HCT116 (cell line): ENCODE data around the gene SLC8A1. TPM values are rescaled to one million over a fixed set of nuclear protein-coding genes. Genes with fewer than 3 reads are reported as not detected.

Experiments used
- ATAC-seq: fragments of 200-7000 bp; cut with Tn5 transposase; 2 replicates; pipeline ENCODE4 v1.9.1; 2020; ENCODE audit warnings: mild to moderate bottlenecking, moderate library complexity
- BruUV-seq: library from RNA; stranded (reverse); fragments of 400-500 nt; replicated peaks from 2 replicates; lab custom pipeline; 2021; lab: Mats Ljungman, UMichigan
- CTCF ChIA-PET: fragments of 300-600 bp; sonication (Branson Sonifier 250); formaldehyde crosslinking; loops from one replicate; lab custom pipeline; 2021; ENCODE audit warnings: antibody characterized with exemption; lab: Charles Lee
- POLR2A ChIA-PET: fragments of 300-600, 350-600 bp; sonication (Branson Sonifier 250); formaldehyde crosslinking; loops from one replicate; lab custom pipeline; 2021; ENCODE audit warnings: antibody characterized with exemption; lab: Charles Lee
- RAD21 ChIA-PET, 2 experiments: fragments of 300-600 bp; sonication (Branson Sonifier 250); formaldehyde crosslinking; loops; one replicate each; lab custom pipeline; 2023; ENCODE audit warnings: low total read pairs in 2 of 2; ENCODE audit not compliant: uncharacterized antibody in 2 of 2, unreplicated experiment in 2 of 2, low non-redundant PET in 1 of 2; lab: Charles Lee
- DNase-seq: peaks from one replicate; pipeline ENCODE4 v3.0.0-alpha.2; 2010; ENCODE audit warnings: low read depth, low spot score
- H2AFZ ChIP-seq: fragments of 200-600 bp; shearing (Covaris generic), sonication (generic); 2 replicates; pipeline ENCODE4 v1.6.1; 2017; ENCODE audit warnings: low read depth, mixed run types, mixed read lengths, antibody characterized with exemption, low read length; ENCODE audit not compliant: poor library complexity, severe bottlenecking
- H3K27ac ChIP-seq: 2 replicates; pipeline ENCODE4 v1.5.1; 2012; ENCODE audit warnings: low read depth, low read length
- H3K27me3 ChIP-seq: fragments of 200-600 bp; sonication (generic); 2 replicates; pipeline ENCODE4 v1.6.1; 2016; ENCODE audit warnings: mixed run types, low read length, mixed read lengths; ENCODE audit not compliant: insufficient read depth
- H3K36me3 ChIP-seq, 2 experiments: fragments of 200-500 bp in 1 of 2; fragments of 200-600 bp in 1 of 2; sonication (Bioruptor generic) in 1 of 2; sonication (generic) in 1 of 2; 2 replicates each; pipeline versions ENCODE4 v1.5.1 to v1.6.1; 2014 to 2016; ENCODE audit warnings: low read length in 2 of 2, inconsistent platforms in 1 of 2, mixed read lengths in 1 of 2, mixed run types in 1 of 2; ENCODE audit not compliant: insufficient read depth in 2 of 2, control insufficient read depth in 1 of 2
- H3K4me1 ChIP-seq, 2 experiments: fragments of 200-600 bp in 1 of 2; sonication (generic) in 1 of 2; 2 replicates each; pipeline versions ENCODE4 v1.5.1 to v1.6.1; 2012 to 2017; ENCODE audit warnings: low read length in 2 of 2, inconsistent platforms in 1 of 2, mild to moderate bottlenecking in 1 of 2, mixed read lengths in 1 of 2, mixed run types in 1 of 2, moderate library complexity in 1 of 2; ENCODE audit not compliant: insufficient read depth in 2 of 2, control insufficient read depth in 1 of 2
- H3K4me2 ChIP-seq: fragments of 200-600 bp; sonication (generic); 2 replicates; pipeline ENCODE4 v1.6.1; 2017; ENCODE audit warnings: mixed run types, low read length, mixed read lengths
- H3K4me3 ChIP-seq, 2 experiments: fragments of 200-600 bp in 1 of 2; sonication (generic) in 1 of 2; replicated peaks in 1 of 2; 2 replicates each; pipeline ENCODE4 v1.5.1; 2011 to 2016; ENCODE audit warnings: low read length in 2 of 2, control low read depth in 1 of 2, low read depth in 1 of 2, mild to moderate bottlenecking in 1 of 2, mixed read lengths in 1 of 2, mixed run types in 1 of 2
- H3K79me2 ChIP-seq: fragments of 200-600 bp; sonication (generic); 2 replicates; pipeline ENCODE4 v1.6.1; 2017; ENCODE audit warnings: mild to moderate bottlenecking, mixed run types, low read length, moderate library complexity, mixed read lengths; ENCODE audit not compliant: insufficient read depth
- H3K9ac ChIP-seq: fragments of 200-600 bp; sonication (generic); 2 replicates; pipeline ENCODE4 v1.6.1; 2016; ENCODE audit warnings: low read length, mixed read lengths
- H3K9me2 ChIP-seq: fragments of 200-600 bp; sonication (generic), shearing (Covaris generic); 2 replicates; pipeline ENCODE4 v1.6.1; 2017; ENCODE audit warnings: mixed run types, mild to moderate bottlenecking, moderate library complexity; ENCODE audit not compliant: insufficient read depth
- H3K9me3 ChIP-seq, 2 experiments: fragments of 200-500 bp in 1 of 2; fragments of 200-600 bp in 1 of 2; sonication (Bioruptor generic) in 1 of 2; sonication (generic) in 1 of 2; 2 replicates each; pipeline ENCODE4 v1.6.1; 2014 to 2017; ENCODE audit warnings: low read length in 2 of 2, mixed read lengths in 2 of 2, inconsistent platforms in 1 of 2, low read depth in 1 of 2, mild to moderate bottlenecking in 1 of 2, mixed run types in 1 of 2, moderate library complexity in 1 of 2; ENCODE audit not compliant: control insufficient read depth in 1 of 2, insufficient read depth in 1 of 2
- H4K20me1 ChIP-seq: fragments of 200-600 bp; sonication (generic), shearing (Covaris generic); 2 replicates; pipeline ENCODE4 v1.6.1; 2017; ENCODE audit warnings: mixed run types, mild to moderate bottlenecking, moderate library complexity; ENCODE audit not compliant: insufficient read depth
- ATF3 ChIP-seq: IDR thresholded peaks from 2 replicates; pipeline ENCODE4 v1.6.1; 2012
- CBX3 ChIP-seq: IDR thresholded peaks from 2 replicates; pipeline ENCODE4 v1.6.1; 2012; ENCODE audit warnings: low read depth
- CEBPB ChIP-seq: IDR thresholded peaks from 2 replicates; pipeline ENCODE4 v1.6.1; 2012; ENCODE audit warnings: low read depth
- EGR1 ChIP-seq: IDR thresholded peaks from 2 replicates; pipeline ENCODE4 v1.6.1; 2012; ENCODE audit warnings: low read depth
- ELF1 ChIP-seq: IDR thresholded peaks from 2 replicates; pipeline ENCODE4 v1.6.1; 2012; ENCODE audit warnings: low read depth, borderline replicate concordance
- EZH2 ChIP-seq: fragments of 200-600 bp; sonication (generic); IDR thresholded peaks from 2 replicates; pipeline ENCODE4 v1.6.1; 2017; ENCODE audit warnings: antibody characterized with exemption, mixed run types
- FOSL1 ChIP-seq: IDR thresholded peaks from 2 replicates; pipeline ENCODE4 v1.6.1; 2012; ENCODE audit warnings: low read depth
- JUND ChIP-seq: IDR thresholded peaks from 2 replicates; pipeline ENCODE4 v1.6.1; 2012
- MAX ChIP-seq: IDR thresholded peaks from 2 replicates; pipeline ENCODE4 v1.6.1; 2012
- POLR2A ChIP-seq: IDR thresholded peaks from 2 replicates; pipeline ENCODE4 v1.7.0; 2011; ENCODE audit warnings: borderline replicate concordance; ENCODE audit not compliant: insufficient read depth, insufficient read length; ENCODE audit errors: extremely low read depth
- POLR2AphosphoS5 ChIP-seq: IDR thresholded peaks from 2 replicates; pipeline ENCODE4 v1.6.1; 2011; ENCODE audit warnings: mild to moderate bottlenecking, low read depth, low read length, moderate library complexity
- REST ChIP-seq: IDR thresholded peaks from 2 replicates; pipeline ENCODE4 v1.6.1; 2012; ENCODE audit warnings: low read depth
- SIN3A ChIP-seq: IDR thresholded peaks from 2 replicates; pipeline ENCODE4 v1.6.1; 2012; ENCODE audit warnings: low read depth
- SRF ChIP-seq: IDR thresholded peaks from 2 replicates; pipeline ENCODE4 v1.6.1; 2012; ENCODE audit warnings: low read depth
- YY1 ChIP-seq: IDR thresholded peaks from 2 replicates; pipeline ENCODE4 v1.6.1; 2011; ENCODE audit warnings: low read length, low read depth, moderate library complexity, mild to moderate bottlenecking; ENCODE audit not compliant: insufficient replicate concordance; ENCODE audit errors: extremely low read depth
- ZBTB33 ChIP-seq: IDR thresholded peaks from 2 replicates; pipeline ENCODE4 v1.6.1; 2011; ENCODE audit warnings: mild to moderate bottlenecking, low read length, moderate library complexity; ENCODE audit not compliant: insufficient replicate concordance; ENCODE audit errors: extremely low read depth
- ZFX ChIP-seq: fragments of 450-650 bp; IDR thresholded peaks from 2 replicates; pipeline ENCODE4 v1.6.1; 2017
- intact Hi-C: fragments of 100-400 bp; cut with micrococcal nuclease; formaldehyde crosslinking; loops from 2 replicates; pipeline ENCODE4 v1.10.0; 2022
- total RNA-seq: library from RNA; stranded (reverse); gene quantifications from one replicate; pipeline ENCODE4 v1.2.1, GENCODE V29; 2021; ENCODE audit not compliant: unreplicated experiment

Gene SLC8A1
- total RNA-seq, 1 experiment from 2014 or later, result 0.07 TPM

- H3K9me2 ChIP-seq, result no peaks in the 10 kb centered on the region
- no peak for DNase-seq
- H3K9me3 ChIP-seq, result no peaks in the 10 kb centered on the region
- no peak for ATAC-seq
- H4K20me1 ChIP-seq, result no peaks in the 10 kb centered on the region
- H3K9ac ChIP-seq, result no peak overlapping the region
- H3K4me1 ChIP-seq, result no peaks in the 10 kb centered on the region
- POLR2A ChIA-PET, result no interaction called here
- H3K79me2 ChIP-seq, result no peaks in the 10 kb centered on the region
- H3K36me3 ChIP-seq, result no peaks in the 10 kb centered on the region
- intact Hi-C loops, result no loop called here
- H3K4me2 ChIP-seq, result no peak overlapping the region
- no peak overlapping the region for H3K27ac ChIP-seq
- CTCF ChIA-PET, result no interaction called here
- H3K27me3 ChIP-seq, result 0 out of 2 replicates have a peak, but pooled peaks cover 2% of the 10 kb centered on the region
- RAD21 ChIA-PET, result no interaction called here
- TF ChIP-seq ZFX, result no peak
- no peak for TF ChIP-seq EZH2
- no peak for TF ChIP-seq MAX
- TF ChIP-seq FOSL1, result no peak
- TF ChIP-seq EGR1, result no peak
- no peak for TF ChIP-seq ATF3
- H3K4me3 ChIP-seq, result no peak overlapping the region
- no peak overlapping the region for H2AFZ ChIP-seq
- BruUV-seq, result no TSS peak
These were observed 22.4 kb upstream of the SLC8A1 start for GRCh38 chr2:40474306-40474705.

GRCh38 chr2:40471866-40472265 lies 20.0 kb upstream of the SLC8A1 start:
- no peaks in the 10 kb centered on the region for H3K79me2 ChIP-seq
- ATAC-seq (no peak), DNase-seq (no peak)
- no peak overlapping the region for H3K4me3 ChIP-seq
- CTCF ChIA-PET, result interaction anchor here (1.5 kb wide), 1 partner anchor 16 kb away, joined by 5 read pairs; no protein-coding TSS in a partner anchor
- H3K9me3 ChIP-seq, result no peaks in the 10 kb centered on the region
- H3K9ac ChIP-seq, result no peak overlapping the region
- BruUV-seq, result no TSS peak
- POLR2A ChIA-PET, result no interaction called here
- H3K9me2 ChIP-seq, result no peaks in the 10 kb centered on the region
- no peak overlapping the region for H2AFZ ChIP-seq
- H3K4me2 ChIP-seq, result no peak overlapping the region
- H3K36me3 ChIP-seq, result no peaks in the 10 kb centered on the region
- H4K20me1 ChIP-seq, result no peaks in the 10 kb centered on the region
- RAD21 ChIA-PET, result no interaction called here
- H3K4me1 ChIP-seq, result no peaks in the 10 kb centered on the region
- no peak overlapping the region for H3K27ac ChIP-seq
- H3K27me3 ChIP-seq, result 0 out of 2 replicates have a peak, but pooled peaks cover 2% of the 10 kb centered on the region
- intact Hi-C loops, result no loop called here
- TF ChIP-seq YY1 (no peak), ZBTB33 (no peak), REST (no peak), EGR1 (no peak), POLR2A (no peak), JUND (no peak), ELF1 (no peak), CBX3 (no peak), SRF (no peak), FOSL1 (no peak), SIN3A (no peak), POLR2AphosphoS5 (no peak), CEBPB (no peak)
